Measurements from ENCODE around the gene RACK1. TPM values are rescaled to one million over a fixed set of nuclear protein-coding genes. Genes with fewer than 3 reads are reported as not detected.
"Not testable (repeated sequence)": the region's sequence is repeated elsewhere in the genome, so short reads cannot be mapped to it uniquely, and the experiment has no call there.

The RACK1 gene
- total RNA-seq, 1 experiment from 2014 or later = 6,126 TPM

GRCh38 chr5:181267291-181267904 lies 23.7 kb upstream of the RACK1 start:
- not testable (repeated sequence) for DNase-seq; H3K4me3 ChIP-seq (ENCODE audit: insufficient read depth, low read depth, low read length); H3K36me3 ChIP-seq (replicated peaks; ENCODE audit: control insufficient read depth, insufficient read depth, low read length); H3K27me3 ChIP-seq (ENCODE audit: control insufficient read depth, insufficient read depth, low read length)

GRCh38 chr5:181265092-181265671 lies 21.5 kb upstream of the RACK1 start:
- DNase-seq = no peak
- Histone ChIP-seq H3K36me3 (replicated peaks; ENCODE audit: control insufficient read depth, insufficient read depth, low read length) (peaks cover 5% of the 10 kb centered on the region), H3K27me3 (ENCODE audit: control insufficient read depth, insufficient read depth, low read length) (no peaks in the 10 kb centered on the region), H3K4me3 (ENCODE audit: insufficient read depth, low read depth, low read length) (no peak overlapping the region)

DNA sequence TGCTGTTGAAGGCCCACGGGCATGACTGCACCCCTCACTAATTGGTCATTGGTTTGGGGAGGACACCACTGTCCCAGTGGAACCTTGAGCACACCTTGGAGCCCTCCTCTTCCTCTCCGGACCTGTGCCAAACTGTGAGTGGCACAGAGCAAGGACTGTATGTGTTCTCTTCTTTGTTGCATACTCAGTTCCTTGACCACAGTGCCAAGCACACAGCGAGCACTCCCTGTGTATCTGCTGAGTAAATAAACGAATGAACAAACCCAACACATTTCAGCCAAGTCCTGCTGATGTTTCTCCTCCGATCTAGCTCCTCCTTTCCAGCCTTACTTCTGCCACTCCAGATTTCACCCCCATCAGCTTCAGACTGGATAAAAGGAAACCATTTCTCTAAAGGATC lies 19.9 kb upstream of the RACK1 start:
- no peak overlapping the region for H3K4me3 ChIP-seq (ENCODE audit: insufficient read depth, low read depth, low read length)
- H3K27me3 ChIP-seq (ENCODE audit: control insufficient read depth, insufficient read depth, low read length) = no peaks in the 10 kb centered on the region
- no peak for DNase-seq
- H3K36me3 ChIP-seq (replicated peaks; ENCODE audit: control insufficient read depth, insufficient read depth, low read length) = peaks cover 5% of the 10 kb centered on the region

- peak; percentile 84 for DNase-seq
- Histone ChIP-seq H3K4me3 (ENCODE audit: insufficient read depth, low read depth, low read length) (peak overlapping the region; percentile 96), H3K36me3 (replicated peaks; ENCODE audit: control insufficient read depth, insufficient read depth, low read length) (peaks cover 6% of the 10 kb centered on the region), H3K27me3 (ENCODE audit: control insufficient read depth, insufficient read depth, low read length) (no peaks in the 10 kb centered on the region)
Measured at GRCh38 chr5:181261320-181262049, 17.8 kb upstream of the RACK1 start.

DNA sequence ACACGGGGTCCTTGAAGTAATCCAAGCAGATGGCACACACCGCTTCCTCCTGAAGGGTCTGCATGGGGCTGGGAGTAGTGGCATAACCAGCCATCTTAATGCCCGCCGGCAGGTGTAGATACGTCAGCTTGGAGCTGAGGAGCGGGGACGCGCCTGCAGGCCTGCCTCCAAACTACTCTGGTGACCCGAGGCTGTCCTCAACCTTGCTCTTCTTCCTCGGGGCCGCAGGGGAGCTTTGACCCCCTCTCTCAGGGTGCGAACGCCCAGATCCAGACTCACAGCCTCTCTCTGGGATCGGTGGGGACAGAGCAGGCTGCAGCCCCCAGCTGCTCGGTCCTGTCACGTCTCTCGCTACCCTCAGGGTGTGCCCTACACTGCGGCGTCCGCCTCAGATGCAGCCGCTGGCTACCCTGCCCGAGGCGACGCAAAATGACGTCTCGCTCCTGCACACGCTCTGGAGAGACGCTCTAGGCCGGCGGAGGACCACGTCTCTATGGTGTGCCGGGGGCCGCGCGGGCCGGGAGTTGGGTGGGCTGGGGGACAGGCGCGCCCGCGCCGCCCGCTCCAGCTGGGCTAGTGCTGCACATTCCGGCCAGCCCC lies 17.1 kb upstream of the RACK1 start, which contains the start of gene TRIM52:
TRIM52 (minus strand) TSS at position 424 of the 600 bp plus-strand sequence; CDS start at position 94, 330 bp downstream.
- Histone ChIP-seq H3K27me3 (ENCODE audit: control insufficient read depth, insufficient read depth, low read length) (no peaks in the 10 kb centered on the region), H3K4me3 (ENCODE audit: insufficient read depth, low read depth, low read length) (peak within 1 kb of the TSS; percentile 96), H3K36me3 (replicated peaks; ENCODE audit: control insufficient read depth, insufficient read depth, low read length) (peaks cover 10% of the 10 kb centered on the region)
- peak; percentile 94 for DNase-seq

DNA sequence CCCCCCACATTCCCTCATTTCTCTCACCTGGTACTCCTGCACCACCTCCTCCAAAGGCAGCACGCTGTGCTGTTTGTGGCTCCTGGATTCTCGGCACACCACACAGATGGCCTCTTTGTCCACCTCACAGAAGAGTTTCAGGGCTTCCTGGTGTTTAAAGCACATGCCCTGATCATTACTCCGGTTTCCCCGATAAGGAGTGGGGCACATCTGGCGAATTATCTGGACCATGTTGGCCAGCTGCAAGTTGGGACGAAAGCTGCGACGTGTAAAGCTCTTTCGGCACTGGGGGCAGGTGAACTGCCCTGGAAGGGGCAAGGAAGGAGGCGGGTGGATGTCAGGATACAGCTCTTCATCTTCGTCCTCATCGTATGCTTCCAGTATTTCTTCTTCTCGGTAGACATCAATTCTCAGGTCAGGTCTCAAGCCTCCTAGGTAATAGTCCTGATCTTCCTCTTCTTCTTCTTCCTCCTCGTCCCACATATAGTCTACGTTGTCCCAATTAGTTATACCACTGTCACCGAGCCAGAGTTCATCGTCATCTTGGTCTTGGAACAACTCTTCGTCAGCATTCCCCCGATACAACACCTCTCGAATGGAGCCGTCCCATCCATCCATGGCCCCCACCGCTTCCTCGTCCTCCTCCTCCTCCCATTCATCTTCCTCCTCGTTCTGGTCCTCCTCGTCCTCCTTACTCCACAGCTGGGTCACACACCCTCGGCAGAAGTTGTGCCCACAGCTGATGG lies 16.4 kb upstream of the RACK1 start:
- no peak for DNase-seq
- H3K27me3 ChIP-seq (ENCODE audit: control insufficient read depth, insufficient read depth, low read length) = no peaks in the 10 kb centered on the region
- peak overlapping the region; percentile 96 for H3K4me3 ChIP-seq (ENCODE audit: insufficient read depth, low read depth, low read length)
- peaks cover 11% of the 10 kb centered on the region for H3K36me3 ChIP-seq (replicated peaks; ENCODE audit: control insufficient read depth, insufficient read depth, low read length)

- Histone ChIP-seq H3K4me3 (ENCODE audit: insufficient read depth, low read depth, low read length) (peak overlapping the region; percentile 96; the same call in 1 of the 2 replicates), H3K27me3 (ENCODE audit: control insufficient read depth, insufficient read depth, low read length) (no peaks in the 10 kb centered on the region), H3K36me3 (replicated peaks; ENCODE audit: control insufficient read depth, insufficient read depth, low read length) (peaks cover 14% of the 10 kb centered on the region)
- DNase-seq = no peak
Measured at GRCh38 chr5:181259283-181259682, 15.6 kb upstream of the RACK1 start.

- Histone ChIP-seq H3K36me3 (replicated peaks; ENCODE audit: control insufficient read depth, insufficient read depth, low read length) (peaks cover 14% of the 10 kb centered on the region), H3K4me3 (ENCODE audit: insufficient read depth, low read depth, low read length) (no peak overlapping the region), H3K27me3 (ENCODE audit: control insufficient read depth, insufficient read depth, low read length) (no peaks in the 10 kb centered on the region)
- DNase-seq = no peak
Measured at GRCh38 chr5:181258576-181258975, 14.9 kb upstream of the RACK1 start.

DNA sequence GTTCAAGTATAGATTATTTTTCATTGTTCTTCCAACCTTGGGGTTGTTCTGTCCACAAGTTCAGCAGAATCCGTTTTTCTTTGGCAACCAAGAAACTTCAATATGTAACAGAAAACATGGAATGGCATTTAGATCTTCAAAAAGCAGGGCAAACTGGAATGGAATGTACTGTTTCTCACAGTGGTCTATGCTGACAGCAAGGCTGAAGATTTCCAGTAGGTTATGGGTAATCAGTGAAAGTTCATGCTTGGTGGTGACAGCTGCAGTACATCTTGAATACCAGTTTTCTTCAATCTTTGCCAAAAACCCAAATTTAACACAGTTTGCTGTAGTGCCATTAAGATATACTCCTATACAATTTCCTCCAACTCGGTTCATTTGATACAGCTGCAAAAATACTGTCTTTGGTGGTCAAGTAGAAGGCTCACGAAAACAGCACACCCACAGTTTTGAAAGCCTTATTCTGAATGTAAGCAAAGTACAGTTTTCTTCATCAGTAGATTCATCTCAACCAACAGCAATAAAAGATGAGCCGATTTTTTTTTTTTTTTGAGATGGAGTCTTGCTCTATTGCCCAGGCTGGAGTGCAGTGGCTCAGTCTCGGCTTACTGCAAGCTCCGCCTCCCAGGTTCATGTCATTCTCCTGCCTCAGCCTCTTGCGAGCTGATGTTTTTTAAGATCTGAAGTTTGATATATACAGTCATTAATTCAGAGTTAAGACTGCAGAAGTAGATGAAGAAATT lies 12.3 kb upstream of the RACK1 start:
- no peak for DNase-seq
- no peaks in the 10 kb centered on the region for H3K27me3 ChIP-seq (ENCODE audit: control insufficient read depth, insufficient read depth, low read length)
- H3K4me3 ChIP-seq (ENCODE audit: insufficient read depth, low read depth, low read length) = no peak overlapping the region
- H3K36me3 ChIP-seq (replicated peaks; ENCODE audit: control insufficient read depth, insufficient read depth, low read length) = peaks cover 22% of the 10 kb centered on the region

DNA sequence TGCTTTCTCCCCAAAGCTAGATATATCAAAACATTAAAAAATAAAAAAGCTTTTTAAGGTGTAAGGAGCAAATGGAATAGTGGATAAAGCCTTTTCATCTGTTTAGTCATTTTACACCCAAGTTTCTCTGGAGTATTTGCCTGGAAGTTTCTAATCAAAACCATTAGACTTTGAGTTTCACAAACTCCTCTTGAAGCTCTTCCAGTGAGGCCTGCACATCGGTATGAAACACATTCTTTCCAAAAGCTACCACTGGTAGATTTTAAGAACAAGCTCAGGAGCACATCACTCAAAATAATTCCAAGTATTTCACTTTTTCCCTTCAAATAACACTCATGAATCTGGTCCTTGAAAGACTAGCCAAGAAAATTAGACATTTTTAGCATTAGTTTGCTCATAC lies 11.6 kb upstream of the RACK1 start:
- H3K36me3 ChIP-seq (replicated peaks; ENCODE audit: control insufficient read depth, insufficient read depth, low read length) = peaks cover 22% of the 10 kb centered on the region
- DNase-seq = no peak
- H3K4me3 ChIP-seq (ENCODE audit: insufficient read depth, low read depth, low read length) = no peak overlapping the region
- H3K27me3 ChIP-seq (ENCODE audit: control insufficient read depth, insufficient read depth, low read length) = no peaks in the 10 kb centered on the region

- H3K36me3 ChIP-seq (replicated peaks; ENCODE audit: control insufficient read depth, insufficient read depth, low read length) = peaks cover 11% of the 10 kb centered on the region
- no peak for DNase-seq
- no peaks in the 10 kb centered on the region for H3K27me3 ChIP-seq (ENCODE audit: control insufficient read depth, insufficient read depth, low read length)
- H3K4me3 ChIP-seq (ENCODE audit: insufficient read depth, low read depth, low read length) = peak overlapping the region; percentile 98
Measured at GRCh38 chr5:181248277-181248676, 4.6 kb upstream of the RACK1 start.

- H3K36me3 ChIP-seq (replicated peaks; ENCODE audit: control insufficient read depth, insufficient read depth, low read length) = peaks cover 22% of the 10 kb centered on the region
- H3K27me3 ChIP-seq (ENCODE audit: control insufficient read depth, insufficient read depth, low read length) = no peaks in the 10 kb centered on the region
- peak overlapping the region; percentile 98 for H3K4me3 ChIP-seq (ENCODE audit: insufficient read depth, low read depth, low read length)
Measured at GRCh38 chr5:181246276-181247049, 2.8 kb upstream of the RACK1 start.

More at GRCh38 chr5:181246276-181247049, 2.8 kb upstream of the RACK1 start:
- DNase-seq = peak; percentile 96

Measured in H7 (cell line).